ENCODE measurements around the gene OTUD3. TPM values are rescaled to one million over a fixed set of nuclear protein-coding genes. Genes with fewer than 3 reads are reported as not detected.
"Not testable (repeated sequence)": the region's sequence is repeated elsewhere in the genome, so short reads cannot be mapped to it uniquely, and the experiment has no call there.

OTUD3 gene
- polyA plus RNA-seq, 1 of the 3 experiments (the other 2 are of a cell fraction) = 2.6 TPM

DNA sequence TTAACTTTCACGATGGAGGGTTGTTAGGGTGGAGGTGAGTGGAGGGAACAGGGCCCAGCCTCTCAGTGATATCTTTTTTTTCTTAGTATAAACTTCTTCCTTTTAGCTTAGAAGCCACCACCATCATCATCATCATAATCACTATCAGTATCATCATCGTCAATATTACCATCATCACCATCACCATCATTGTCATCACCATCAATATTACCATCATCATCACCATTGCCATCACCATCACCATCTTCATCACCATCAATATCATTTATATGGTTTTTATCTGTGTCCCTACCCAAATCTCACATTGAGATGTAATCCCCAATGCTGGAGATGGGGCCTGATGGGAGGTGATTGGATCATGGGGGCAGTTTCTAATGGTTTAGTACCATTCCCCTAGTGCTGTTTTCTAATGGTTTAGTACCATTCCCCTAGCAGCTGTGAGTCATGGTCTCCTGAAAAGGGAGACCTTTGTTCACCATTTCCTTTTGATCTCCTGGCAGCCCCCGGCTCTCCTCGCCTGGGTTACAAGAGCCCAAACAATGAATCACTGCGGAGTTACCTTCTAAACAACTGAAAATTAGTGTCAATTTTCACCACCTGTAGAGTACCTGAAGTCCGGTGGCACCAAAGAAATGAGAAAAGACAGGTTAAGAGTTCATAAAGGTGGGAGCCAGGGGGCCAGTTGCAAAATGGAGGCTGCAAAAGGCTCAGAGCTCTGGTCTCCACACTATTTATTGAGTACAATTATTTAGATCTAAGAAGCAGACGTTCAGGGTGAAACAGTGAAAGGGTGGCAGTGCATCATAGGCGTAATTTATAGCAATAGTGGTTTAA lies 44.3 kb downstream of the OTUD3 start (continued):
- TF ChIP-seq, protein P1, sequence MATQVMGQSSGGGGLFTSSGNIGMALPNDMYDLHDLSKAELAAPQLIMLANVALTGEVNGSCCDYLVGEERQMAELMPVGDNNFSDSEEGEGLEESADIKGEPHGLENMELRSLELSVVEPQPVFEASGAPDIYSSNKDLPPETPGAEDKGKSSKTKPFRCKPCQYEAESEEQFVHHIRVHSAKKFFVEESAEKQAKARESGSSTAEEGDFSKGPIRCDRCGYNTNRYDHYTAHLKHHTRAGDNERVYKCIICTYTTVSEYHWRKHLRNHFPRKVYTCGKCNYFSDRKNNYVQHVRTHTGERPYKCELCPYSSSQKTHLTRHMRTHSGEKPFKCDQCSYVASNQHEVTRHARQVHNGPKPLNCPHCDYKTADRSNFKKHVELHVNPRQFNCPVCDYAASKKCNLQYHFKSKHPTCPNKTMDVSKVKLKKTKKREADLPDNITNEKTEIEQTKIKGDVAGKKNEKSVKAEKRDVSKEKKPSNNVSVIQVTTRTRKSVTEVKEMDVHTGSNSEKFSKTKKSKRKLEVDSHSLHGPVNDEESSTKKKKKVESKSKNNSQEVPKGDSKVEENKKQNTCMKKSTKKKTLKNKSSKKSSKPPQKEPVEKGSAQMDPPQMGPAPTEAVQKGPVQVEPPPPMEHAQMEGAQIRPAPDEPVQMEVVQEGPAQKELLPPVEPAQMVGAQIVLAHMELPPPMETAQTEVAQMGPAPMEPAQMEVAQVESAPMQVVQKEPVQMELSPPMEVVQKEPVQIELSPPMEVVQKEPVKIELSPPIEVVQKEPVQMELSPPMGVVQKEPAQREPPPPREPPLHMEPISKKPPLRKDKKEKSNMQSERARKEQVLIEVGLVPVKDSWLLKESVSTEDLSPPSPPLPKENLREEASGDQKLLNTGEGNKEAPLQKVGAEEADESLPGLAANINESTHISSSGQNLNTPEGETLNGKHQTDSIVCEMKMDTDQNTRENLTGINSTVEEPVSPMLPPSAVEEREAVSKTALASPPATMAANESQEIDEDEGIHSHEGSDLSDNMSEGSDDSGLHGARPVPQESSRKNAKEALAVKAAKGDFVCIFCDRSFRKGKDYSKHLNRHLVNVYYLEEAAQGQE (IDR thresholded peaks at IDR 0.05; ENCODE audit: low read depth, low read length) = no peak

GRCh38 chr1:19927130-19927421 lies 44.9 kb downstream of the OTUD3 start:
- H3K9me3 ChIP-seq; H3K4me1 ChIP-seq (ENCODE audit: control insufficient read depth in 1 of 2, insufficient read depth in 2 of 2, low read depth in 1 of 2, low read length in 1 of 2); H3K9me2 ChIP-seq; H3K79me2 ChIP-seq (ENCODE audit: insufficient read depth); H2AFZ ChIP-seq (ENCODE audit: low read depth); H4K20me1 ChIP-seq (ENCODE audit: insufficient read depth); DNase-seq; H3K9ac ChIP-seq; H3K27me3 ChIP-seq (ENCODE audit: insufficient read depth); H3K4me2 ChIP-seq; H3K27ac ChIP-seq (ENCODE audit: low read depth in 2 of 2, low read length in 1 of 2); H3F3A ChIP-seq (replicated peaks; ENCODE audit: insufficient read depth); H3K36me3 ChIP-seq (replicated peaks in 1 of 2; ENCODE audit: control insufficient read depth in 1 of 2, insufficient read depth in 2 of 2, low read length in 1 of 2); POLR2A ChIA-PET; H3K4me3 ChIP-seq (ENCODE audit: low read depth in 2 of 2, low read length in 1 of 2): not testable (repeated sequence)
- CTCF ChIA-PET = interaction anchor here (1.0 to 1.8 kb wide), 2 partner anchors 10 to 225 kb away, joined by 3 to 5 read pairs; no protein-coding TSS in a partner anchor
- WGBS (ENCODE audit: low lambda C conversion rate) = 58% methylated on average over 3 of the region's 3 CpGs

GRCh38 chr1:19932866-19933265 lies 50.7 kb downstream of the OTUD3 start:
- Histone ChIP-seq H3K9me2 (no peaks in the 10 kb centered on the region), H3K36me3 (replicated peaks in 1 of 2; ENCODE audit: control insufficient read depth in 1 of 2, insufficient read depth in 2 of 2, low read length in 1 of 2) (no peaks in the 10 kb centered on the region), H3K4me1 (ENCODE audit: control insufficient read depth in 1 of 2, insufficient read depth in 2 of 2, low read depth in 1 of 2, low read length in 1 of 2) (no peaks in the 10 kb centered on the region), H3K4me2 (no peak overlapping the region), H3K4me3 (ENCODE audit: low read depth in 2 of 2, low read length in 1 of 2) (no peak overlapping the region), H3F3A (replicated peaks; ENCODE audit: insufficient read depth) (no peaks in the 10 kb centered on the region), H4K20me1 (ENCODE audit: insufficient read depth) (no peaks in the 10 kb centered on the region), H3K79me2 (ENCODE audit: insufficient read depth) (no peaks in the 10 kb centered on the region), H3K27ac (ENCODE audit: low read depth in 2 of 2, low read length in 1 of 2) (no peak overlapping the region), H3K9ac (no peak overlapping the region), H2AFZ (ENCODE audit: low read depth) (no peak overlapping the region), H3K27me3 (ENCODE audit: insufficient read depth) (no peaks in the 10 kb centered on the region), H3K9me3 (no peaks in the 10 kb centered on the region)
- ChIA-PET POLR2A (no interaction called here), CTCF (no interaction called here)
- no peak for DNase-seq
- WGBS (ENCODE audit: low lambda C conversion rate) = 0% methylated on average over 1 of the region's 1 CpG
- no peak for TF ChIP-seq USF2 (IDR thresholded peaks at IDR 0.05; ENCODE audit: borderline replicate concordance, low read depth, low read length)
- TF ChIP-seq, protein P1 (IDR thresholded peaks at IDR 0.05; ENCODE audit: low read depth, low read length) = no peak
- no peak for TF ChIP-seq NRF1 (IDR thresholded peaks at IDR 0.05; ENCODE audit: low read depth, low read length)
- no peak for TF ChIP-seq GATA2 (CRISPR knock-in tag; IDR thresholded peaks at IDR 0.05)
- TF ChIP-seq YY1 (IDR thresholded peaks at IDR 0.05; ENCODE audit: low read depth) = no peak
- TF ChIP-seq PBX3 (IDR thresholded peaks at IDR 0.05) = no peak
- no peak for TF ChIP-seq SMC3 (IDR thresholded peaks at IDR 0.05; ENCODE audit: low read depth, low read length)
- no peak for TF ChIP-seq MXI1 (IDR thresholded peaks at IDR 0.05; ENCODE audit: low read depth, low read length)
- TF ChIP-seq TCF12 (IDR thresholded peaks at IDR 0.05) = no peak
- no peak for TF ChIP-seq EP300 (IDR thresholded peaks at IDR 0.05; ENCODE audit: borderline replicate concordance in 1 of 2, low read depth in 1 of 2, low read length in 1 of 2)
- TF ChIP-seq RAD21 (IDR thresholded peaks at IDR 0.05; ENCODE audit: low read length) = no peak
- TF ChIP-seq RXRA (IDR thresholded peaks at IDR 0.05; ENCODE audit: borderline replicate concordance, low read depth) = no peak
- TF ChIP-seq POLR2AphosphoS5 (IDR thresholded peaks at IDR 0.05; ENCODE audit: low read depth, low read length) = no peak
- TF ChIP-seq IRF3 (IDR thresholded peaks at IDR 0.05; ENCODE audit: low read depth, low read length) = no peak

Measured in SK-N-SH (cell line).